Fibroblast of lung (primary cell): Measurements from ENCODE around the gene IGSF6.
"Not testable (repeated sequence)": the region's sequence is repeated elsewhere in the genome, so short reads cannot be mapped to it uniquely, and the experiment has no call there.

Experiments
- EZH2 ChIP-seq: IDR thresholded peaks from 2 replicates; pipeline ENCODE4 v1.5.1; 2012; ENCODE audit warnings: low read length, control low read depth, mild to moderate bottlenecking; ENCODE audit errors: missing control alignments
- TF ChIP-seq, protein P1 (sequence below), 2 donors: IDR thresholded peaks in 1 of 2; conservative IDR thresholded peaks in 1 of 2; 1 replicate in 1 of 2; 2 replicates in 1 of 2; pipeline ENCODE4 v1.5.1; 2011 to 2012; ENCODE audit warnings: low read length in 2 of 2, control low read depth in 1 of 2, inconsistent platforms in 1 of 2, low read depth in 1 of 2, mild to moderate bottlenecking in 1 of 2

DNA sequence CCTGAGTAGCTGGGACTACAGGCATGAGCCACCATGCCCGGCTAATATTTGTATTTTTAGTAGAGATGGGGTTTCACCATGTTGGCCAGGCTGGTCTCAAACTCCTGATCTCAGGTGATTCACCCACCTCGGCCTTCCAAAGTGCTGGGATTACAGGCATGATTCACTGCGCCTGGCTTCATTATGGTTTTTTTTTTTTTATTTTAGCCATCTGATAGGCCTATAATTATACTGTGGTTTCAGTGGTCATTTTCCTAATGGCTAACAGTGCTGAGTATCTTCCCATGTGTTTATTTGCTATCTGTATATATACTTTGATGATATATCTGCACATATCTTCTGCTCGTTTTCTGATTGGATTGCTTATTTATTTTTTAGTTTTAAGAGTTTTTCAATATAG is 22.0 kb upstream of the IGSF6 start:
- TF ChIP-seq, protein P1, sequence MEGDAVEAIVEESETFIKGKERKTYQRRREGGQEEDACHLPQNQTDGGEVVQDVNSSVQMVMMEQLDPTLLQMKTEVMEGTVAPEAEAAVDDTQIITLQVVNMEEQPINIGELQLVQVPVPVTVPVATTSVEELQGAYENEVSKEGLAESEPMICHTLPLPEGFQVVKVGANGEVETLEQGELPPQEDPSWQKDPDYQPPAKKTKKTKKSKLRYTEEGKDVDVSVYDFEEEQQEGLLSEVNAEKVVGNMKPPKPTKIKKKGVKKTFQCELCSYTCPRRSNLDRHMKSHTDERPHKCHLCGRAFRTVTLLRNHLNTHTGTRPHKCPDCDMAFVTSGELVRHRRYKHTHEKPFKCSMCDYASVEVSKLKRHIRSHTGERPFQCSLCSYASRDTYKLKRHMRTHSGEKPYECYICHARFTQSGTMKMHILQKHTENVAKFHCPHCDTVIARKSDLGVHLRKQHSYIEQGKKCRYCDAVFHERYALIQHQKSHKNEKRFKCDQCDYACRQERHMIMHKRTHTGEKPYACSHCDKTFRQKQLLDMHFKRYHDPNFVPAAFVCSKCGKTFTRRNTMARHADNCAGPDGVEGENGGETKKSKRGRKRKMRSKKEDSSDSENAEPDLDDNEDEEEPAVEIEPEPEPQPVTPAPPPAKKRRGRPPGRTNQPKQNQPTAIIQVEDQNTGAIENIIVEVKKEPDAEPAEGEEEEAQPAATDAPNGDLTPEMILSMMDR (conservative IDR thresholded peaks at IDR 0.05 in 1 of 2, IDR thresholded peaks at IDR 0.05 in 1 of 2; ENCODE audit: low read depth in 1 of 2, low read length in 2 of 2): not testable (repeated sequence)
- not testable (repeated sequence) for TF ChIP-seq EZH2
